Stimulated activated CD4-positive, alpha-beta T cell treated with anti-CD3 and anti-CD28 coated beads, TNF-alpha, amount 100 ng/mL, for 4 hours (primary cell): ENCODE results near the gene DTD2.

ENCODE experiments used
- DNase-seq, 3 experiments: peaks; one replicate each; pipeline ENCODE4 v3.0.0-alpha.2; 2020; ENCODE audit warnings: low read depth in 3 of 3

Gene DTD2

DNA sequence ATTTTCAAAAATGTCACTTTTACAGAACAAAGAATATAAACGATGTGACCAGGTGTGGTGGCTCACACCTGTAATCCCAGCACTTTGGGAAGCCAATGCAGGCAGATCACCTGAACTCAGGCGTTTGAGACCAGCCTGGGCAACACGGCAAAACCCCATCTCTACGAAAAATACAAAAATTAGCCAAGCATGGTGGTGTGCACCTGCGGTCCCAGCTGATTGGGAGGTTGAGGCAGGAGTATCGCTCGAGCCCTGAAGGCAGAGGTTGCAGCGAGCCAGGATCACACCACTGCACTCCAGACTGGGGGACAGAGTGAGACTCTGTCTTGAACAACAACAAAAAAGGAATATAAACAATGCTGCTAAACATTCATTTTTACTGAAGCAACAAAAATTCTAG is 52.2 kb downstream of the DTD2 start:
- DNase-seq = no peak

DNA sequence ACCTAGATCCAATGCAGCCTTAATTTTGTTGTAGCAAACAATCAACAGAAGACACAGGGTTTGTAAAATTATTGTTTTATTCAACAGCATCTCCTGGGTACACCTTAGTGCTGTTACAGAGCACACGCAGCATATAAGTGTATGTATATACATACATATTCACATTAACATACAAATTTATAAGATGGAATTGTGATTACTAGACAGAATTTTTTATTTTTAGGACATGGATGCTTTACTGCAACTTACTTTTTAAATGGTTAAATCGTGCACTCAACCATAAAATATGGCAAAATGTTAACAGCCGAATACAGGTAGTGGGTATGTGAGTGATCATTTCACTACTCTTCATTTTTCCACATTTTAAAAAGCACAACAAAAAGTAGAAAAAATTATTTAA is 53.6 kb downstream of the DTD2 start:
- no peak for DNase-seq

DNA sequence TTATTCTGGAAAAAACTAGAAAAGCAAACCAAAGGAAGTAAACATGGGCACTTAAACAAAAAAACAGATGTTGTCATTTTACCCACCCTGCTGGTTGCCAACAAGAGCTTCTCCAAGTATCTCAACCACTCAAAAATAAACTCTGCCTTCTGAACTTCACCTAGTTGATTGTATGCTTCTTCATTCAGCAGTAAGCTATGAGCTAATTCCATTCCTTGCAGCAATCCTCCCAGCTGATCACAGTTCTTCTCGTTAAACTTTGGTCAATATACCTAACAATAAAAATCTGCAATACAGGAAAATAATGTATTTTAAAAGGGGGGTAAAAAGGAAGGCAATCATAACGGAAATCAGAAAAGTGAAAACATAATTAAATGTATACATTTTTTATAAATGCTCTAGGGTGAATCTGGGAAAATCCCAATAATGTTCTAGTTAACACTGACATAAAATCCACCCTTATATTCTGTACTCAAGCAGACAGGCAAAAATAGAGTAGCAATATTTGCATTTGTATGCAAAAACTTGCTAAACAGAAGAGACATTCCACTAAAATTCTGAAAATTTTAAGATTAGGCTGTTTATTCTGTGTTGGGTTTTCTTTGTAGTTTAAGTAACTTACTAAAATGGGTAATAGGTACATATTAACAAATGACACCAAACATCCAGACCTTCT is 54.4 kb downstream of the DTD2 start:
- no peak for DNase-seq

DNA sequence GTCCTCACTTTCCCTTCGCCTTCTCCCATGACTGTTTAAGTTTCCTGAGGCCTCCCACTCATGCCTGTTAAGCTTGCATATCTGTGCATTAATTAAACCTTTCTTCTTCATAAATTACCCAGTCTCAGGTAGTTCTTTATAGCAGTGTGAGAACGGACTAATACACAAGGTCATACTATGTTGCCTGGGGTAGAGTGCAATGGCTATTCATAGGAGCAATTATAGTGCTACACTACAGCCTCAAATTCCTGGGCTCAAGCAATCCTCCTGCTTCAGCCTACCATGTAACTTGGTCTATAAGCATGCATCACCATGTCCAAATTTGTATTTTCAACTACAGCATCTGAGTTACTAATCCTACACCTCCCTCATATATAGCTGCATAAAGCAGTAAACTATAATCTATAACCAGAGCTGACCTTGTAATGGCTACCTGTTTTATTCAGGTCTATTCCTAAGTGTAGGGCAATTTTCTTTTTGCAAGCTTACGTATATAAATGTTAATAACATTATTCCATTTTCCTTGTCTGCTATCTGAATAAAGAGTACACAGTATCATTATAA is 55.9 kb downstream of the DTD2 start:
- no peak for DNase-seq

DNA sequence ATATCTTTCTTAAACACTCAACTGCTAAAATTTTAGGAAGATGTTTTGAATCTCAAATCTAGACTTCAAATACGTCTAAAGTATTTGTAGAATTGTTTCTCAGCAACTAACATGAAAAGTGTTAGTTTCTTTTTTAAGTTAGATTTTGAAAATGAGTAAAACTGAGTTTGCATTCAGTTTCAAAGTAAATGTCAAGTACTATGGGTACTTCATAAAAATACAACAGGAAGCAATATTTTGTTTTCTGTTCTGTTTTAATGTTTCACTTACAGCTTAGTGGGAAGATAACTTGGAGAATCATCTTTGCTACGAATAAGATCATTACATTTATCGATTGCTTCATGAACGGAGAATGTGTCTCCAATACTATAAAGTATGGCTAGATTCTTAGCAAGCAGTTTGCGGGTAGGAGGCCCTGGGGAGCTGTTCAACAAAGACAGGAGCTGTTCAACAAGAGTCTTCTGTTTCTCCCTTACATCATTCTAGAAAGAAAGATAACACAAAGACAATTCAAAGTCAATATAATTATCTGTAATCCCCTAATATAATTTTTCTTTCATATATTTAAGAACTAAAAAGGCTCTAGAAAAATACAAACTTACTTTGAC is 57.2 kb downstream of the DTD2 start:
- no peak for DNase-seq
